Sigmoid colon (tissue), 7 donors: ENCODE data around the gene ROPN1B. TPM values are rescaled to one million over a fixed set of nuclear protein-coding genes. Genes with fewer than 3 reads are reported as not detected.
"Not testable (repeated sequence)": the region's sequence is repeated elsewhere in the genome, so short reads cannot be mapped to it uniquely, and the experiment has no call there.

Source experiments
- DNase-seq: peaks from one replicate; pipeline ENCODE4 v3.0.0-alpha.2; 2019
- H3K27ac ChIP-seq, 4 donors: fragments of 200-600 bp; sonication (generic); one replicate each; pipeline ENCODE4 v1.5.1; 2016 to 2019; ENCODE audit warnings: mild to moderate bottlenecking in 1 of 4
- H3K27me3 ChIP-seq, 3 donors: fragments of 200-600 bp; sonication (generic); one replicate each; pipeline ENCODE4 v1.5.1; 2019; ENCODE audit warnings: mild to moderate bottlenecking in 1 of 3
- H3K36me3 ChIP-seq, 4 donors: fragments of 200-600 bp; sonication (generic); one replicate each; pipeline ENCODE4 v1.5.1; 2016 to 2019
- H3K4me1 ChIP-seq, 4 donors: fragments of 200-600 bp; sonication (generic); one replicate each; pipeline ENCODE4 v1.5.1; 2017 to 2019
- H3K4me3 ChIP-seq, 4 donors: fragments of 200-600 bp; sonication (generic); one replicate each; pipeline ENCODE4 v1.5.1; 2017 to 2019; ENCODE audit warnings: mild to moderate bottlenecking in 2 of 4, moderate library complexity in 1 of 4
- H3K9me3 ChIP-seq, 4 donors: fragments of 200-600 bp in 3 of 4; sonication (generic) in 3 of 4; one replicate each; pipeline versions ENCODE4 v1.5.1 to v1.6.1; 2013 to 2019
- EP300 ChIP-seq, 4 donors: sonication (generic); formaldehyde crosslinking; IDR thresholded peaks; one replicate each; pipeline ENCODE4 v1.6.1; 2017; ENCODE audit warnings: antibody characterized with exemption in 4 of 4
- POLR2A ChIP-seq, 2 donors: fragments of 450-650 bp; IDR thresholded peaks; one replicate each; pipeline ENCODE4 v1.6.1; 2016; ENCODE audit warnings: antibody characterized with exemption in 2 of 2, mild to moderate bottlenecking in 2 of 2, moderate library complexity in 2 of 2
- POLR2AphosphoS5 ChIP-seq, 4 donors: sonication (generic); formaldehyde crosslinking; IDR thresholded peaks; one replicate each; pipeline ENCODE4 v1.6.1; 2017; ENCODE audit warnings: antibody characterized with exemption in 4 of 4
- WGBS, 2 donors: extraction: QIAGEN DNeasy Blood & Tissue Kit; methylation state at CpG; one replicate each; pipeline ENCODE4 v1.1.7; 2013; 5-methylcytosine and 5-hydroxymethylcytosine counted together
- intact Hi-C: fragments of 100-400 bp; cut with DNase I; formaldehyde crosslinking; loops from one replicate; pipeline ENCODE4 v1.15.1; 2023
- polyA plus RNA-seq, 3 donors: library from polyadenylated mRNA; stranded (reverse); fragments of 200-250 nt; gene quantifications; one replicate each; pipeline ENCODE4 v1.2.3, GENCODE V29; 2013
- total RNA-seq, 4 donors: library from RNA; depleted of rRNA; stranded (reverse); fragments of >200 nt; gene quantifications; one replicate each; pipeline ENCODE4 v1.1.0, GENCODE V29; 2016
- TF ChIP-seq, protein P1 (sequence below), 4 experiments: fragments of 450-650 bp in 3 of 4; fragments of 200-600 bp in 1 of 4; IDR thresholded peaks; one replicate each; pipeline ENCODE4 v1.5.1; 2016 to 2019; ENCODE audit warnings: antibody characterized with exemption in 4 of 4, mild to moderate bottlenecking in 3 of 4, moderate library complexity in 2 of 4
- donor health status: healthy with polysubstance abuse.
- donor health status: Bipolar disorder and iron deficiency.
- donor health status: healthy.

Gene ROPN1B
- total and polyA plus RNA-seq, 7 donors: 0.06 to 1.1 TPM; not detected in 5

DNA sequence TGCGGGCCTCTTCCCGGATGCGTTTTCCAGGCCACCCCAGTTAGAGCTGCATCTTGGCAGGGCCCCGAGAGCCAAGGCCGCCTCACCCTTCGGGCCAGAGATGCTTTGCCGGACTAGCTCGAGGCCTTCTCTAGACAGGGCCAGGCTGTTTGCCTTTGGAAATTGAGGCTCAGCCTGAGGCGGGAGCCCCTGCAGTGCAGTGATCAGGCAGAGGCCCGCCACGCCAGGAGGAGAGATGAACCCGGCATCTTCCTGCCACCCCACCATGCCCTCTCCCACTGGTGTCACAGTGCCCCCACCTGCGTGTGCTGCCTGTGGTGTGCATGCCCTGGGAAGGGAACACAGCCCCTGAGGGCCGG lies 8.9 kb upstream of the ROPN1B start:
- peaks cover 0 to 34% (median 19%) of the 10 kb centered on the region in 3 donors for H3K27me3 ChIP-seq
- WGBS, 2 donors: 93 to 96% methylated on average over 14 of the region's 14 CpGs
- intact Hi-C loops: no loop called here
- H3K4me3 ChIP-seq: no peak overlapping the region
- no peak overlapping the region for H3K27ac ChIP-seq
- TF ChIP-seq POLR2A (IDR thresholded peaks at IDR 0.05): no peak
- TF ChIP-seq POLR2AphosphoS5 (IDR thresholded peaks at IDR 0.05): no peak
- no peak for TF ChIP-seq EP300 (IDR thresholded peaks at IDR 0.05)
- TF ChIP-seq, protein P1, sequence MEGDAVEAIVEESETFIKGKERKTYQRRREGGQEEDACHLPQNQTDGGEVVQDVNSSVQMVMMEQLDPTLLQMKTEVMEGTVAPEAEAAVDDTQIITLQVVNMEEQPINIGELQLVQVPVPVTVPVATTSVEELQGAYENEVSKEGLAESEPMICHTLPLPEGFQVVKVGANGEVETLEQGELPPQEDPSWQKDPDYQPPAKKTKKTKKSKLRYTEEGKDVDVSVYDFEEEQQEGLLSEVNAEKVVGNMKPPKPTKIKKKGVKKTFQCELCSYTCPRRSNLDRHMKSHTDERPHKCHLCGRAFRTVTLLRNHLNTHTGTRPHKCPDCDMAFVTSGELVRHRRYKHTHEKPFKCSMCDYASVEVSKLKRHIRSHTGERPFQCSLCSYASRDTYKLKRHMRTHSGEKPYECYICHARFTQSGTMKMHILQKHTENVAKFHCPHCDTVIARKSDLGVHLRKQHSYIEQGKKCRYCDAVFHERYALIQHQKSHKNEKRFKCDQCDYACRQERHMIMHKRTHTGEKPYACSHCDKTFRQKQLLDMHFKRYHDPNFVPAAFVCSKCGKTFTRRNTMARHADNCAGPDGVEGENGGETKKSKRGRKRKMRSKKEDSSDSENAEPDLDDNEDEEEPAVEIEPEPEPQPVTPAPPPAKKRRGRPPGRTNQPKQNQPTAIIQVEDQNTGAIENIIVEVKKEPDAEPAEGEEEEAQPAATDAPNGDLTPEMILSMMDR (IDR thresholded peaks at IDR 0.05): no peak
- H3K36me3 ChIP-seq: no peaks in the 10 kb centered on the region
- no peaks in the 10 kb centered on the region for H3K9me3 ChIP-seq
- DNase-seq: no peak
- peaks cover 0 to 3% (median 0%) of the 10 kb centered on the region in 4 donors for H3K4me1 ChIP-seq

DNA sequence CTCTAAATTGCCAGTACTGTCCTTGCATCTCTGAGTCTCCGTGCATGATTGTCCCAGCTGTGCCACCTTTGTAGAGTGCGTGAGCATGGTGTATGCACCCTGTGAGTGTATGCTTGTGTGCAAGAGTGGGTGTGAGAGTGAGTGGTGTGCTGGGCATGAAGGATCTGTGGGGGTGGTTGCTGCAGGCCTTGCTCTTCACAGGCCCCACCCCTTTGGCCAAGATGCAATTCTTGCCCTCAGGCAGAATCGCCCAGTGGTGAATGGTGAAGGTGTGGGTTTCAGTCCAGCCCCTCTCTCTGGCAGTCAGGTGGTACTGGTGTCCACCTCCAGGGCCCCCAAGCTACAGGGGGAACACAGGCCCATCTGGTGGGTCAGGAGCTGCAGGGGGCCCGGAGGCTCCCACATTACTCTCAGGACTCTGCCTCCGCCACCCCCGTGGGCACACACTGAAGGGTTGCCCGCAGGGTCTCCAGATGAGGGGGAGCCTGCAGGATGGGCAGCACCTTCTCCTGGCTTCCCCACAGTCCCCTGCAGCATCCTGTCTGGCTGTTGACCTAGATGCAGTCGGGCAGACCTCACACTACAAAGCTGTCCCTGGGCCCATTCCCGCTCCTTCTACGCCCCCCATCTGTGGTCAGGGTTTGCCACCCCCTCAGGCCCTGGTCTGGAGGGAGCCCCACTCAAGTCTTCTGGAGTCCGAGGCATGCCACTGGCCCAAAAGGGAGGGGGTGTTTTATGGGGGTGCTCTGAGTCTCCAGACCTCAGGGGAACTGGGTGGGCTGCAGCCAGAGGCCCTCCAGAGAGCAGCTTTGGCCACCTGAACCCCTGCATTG lies 8.3 kb upstream of the ROPN1B start:
- peaks cover 0 to 34% (median 19%) of the 10 kb centered on the region in 3 donors for H3K27me3 ChIP-seq
- TF ChIP-seq, protein P1 (IDR thresholded peaks at IDR 0.05): no peak
- no peak for TF ChIP-seq EP300 (IDR thresholded peaks at IDR 0.05)
- no peak for TF ChIP-seq POLR2A (IDR thresholded peaks at IDR 0.05)
- TF ChIP-seq POLR2AphosphoS5 (IDR thresholded peaks at IDR 0.05): no peak
- no peak for DNase-seq
- H3K4me1 ChIP-seq: peaks cover 0 to 3% (median 0%) of the 10 kb centered on the region in 4 donors
- 85 to 90% methylated on average over 11 of the region's 11 CpGs for WGBS, 2 donors
- no peaks in the 10 kb centered on the region for H3K9me3 ChIP-seq
- intact Hi-C loops: no loop called here
- H3K4me3 ChIP-seq: no peak overlapping the region
- no peaks in the 10 kb centered on the region for H3K36me3 ChIP-seq
- no peak overlapping the region for H3K27ac ChIP-seq

DNA sequence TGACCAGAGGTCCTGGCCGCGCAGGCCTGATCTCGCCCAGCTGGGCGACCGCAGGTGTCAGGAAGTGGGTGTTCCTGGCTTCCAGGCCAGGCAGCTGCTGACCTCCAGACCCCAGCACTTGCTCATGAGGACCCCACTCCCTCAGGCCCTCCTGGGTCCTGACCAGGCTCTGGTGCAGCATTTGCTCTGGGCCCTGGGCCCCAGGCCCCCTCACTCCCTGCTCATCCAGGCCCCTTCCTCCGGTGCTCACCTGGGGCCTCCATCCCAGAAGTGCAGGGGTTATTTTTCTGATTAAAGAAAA lies 7.7 kb upstream of the ROPN1B start:
- WGBS, 2 donors: 79 to 94% methylated on average over 6 of the region's 6 CpGs
- peaks cover 0 to 3% (median 0%) of the 10 kb centered on the region in 4 donors for H3K4me1 ChIP-seq
- TF ChIP-seq EP300 (IDR thresholded peaks at IDR 0.05) (no peak), POLR2AphosphoS5 (IDR thresholded peaks at IDR 0.05) (no peak), POLR2A (IDR thresholded peaks at IDR 0.05) (no peak)
- TF ChIP-seq, protein P1 (IDR thresholded peaks at IDR 0.05): no peak
- H3K36me3 ChIP-seq: no peaks in the 10 kb centered on the region
- DNase-seq: no peak
- intact Hi-C loops: no loop called here
- peaks cover 0 to 34% (median 19%) of the 10 kb centered on the region in 3 donors for H3K27me3 ChIP-seq
- no peak overlapping the region for H3K4me3 ChIP-seq
- H3K27ac ChIP-seq: no peak overlapping the region
- no peaks in the 10 kb centered on the region for H3K9me3 ChIP-seq

DNA sequence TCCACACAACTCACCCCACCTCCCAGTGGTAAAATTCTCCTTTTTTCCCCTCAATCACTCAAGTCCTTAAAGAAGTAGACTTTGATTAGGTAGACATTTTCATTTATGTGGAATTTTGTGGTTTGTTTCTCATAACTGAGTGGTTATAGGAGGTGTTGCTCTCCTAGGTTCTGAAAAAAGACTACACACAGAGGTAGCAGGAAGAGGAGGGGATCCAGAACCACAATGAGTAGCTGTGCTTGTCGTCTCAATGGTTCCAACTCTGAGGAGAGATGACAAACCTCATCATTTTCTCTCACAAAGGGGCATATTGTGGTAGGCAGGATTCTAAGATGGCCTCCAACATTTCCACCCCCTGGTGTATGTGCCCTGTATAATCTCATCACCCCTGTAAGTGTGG lies 5.1 kb upstream of the ROPN1B start:
- H3K4me3 ChIP-seq, H3K9me3 ChIP-seq, H3K4me1 ChIP-seq, H3K36me3 ChIP-seq, DNase-seq, H3K27ac ChIP-seq, intact Hi-C loops: not testable (repeated sequence)
- WGBS, 2 donors: 43 to 74% methylated on average over 1 of the region's 1 CpG
- peaks cover 0 to 14% (median 8%) of the 10 kb centered on the region in 3 donors for H3K27me3 ChIP-seq

DNA sequence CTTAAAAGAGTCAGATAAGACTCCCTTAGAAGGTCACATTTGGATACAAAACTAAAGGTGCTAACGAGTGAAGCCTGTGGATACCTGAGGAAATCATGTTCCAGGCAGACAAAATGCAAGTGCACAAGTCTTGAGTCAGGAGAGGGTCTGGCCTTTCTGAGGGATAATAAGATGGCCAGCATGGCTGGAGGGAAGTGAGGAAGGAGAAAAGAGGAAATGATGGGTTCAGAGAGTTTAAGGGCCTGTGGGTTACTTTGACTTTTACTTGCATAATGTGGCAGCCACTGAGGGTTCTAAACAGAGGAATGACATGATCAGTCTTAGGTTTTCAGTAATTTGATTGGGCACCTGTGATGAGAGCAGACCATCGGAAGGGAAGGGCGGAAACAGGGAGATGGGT lies 3.5 kb upstream of the ROPN1B start:
- 93 to 96% methylated on average over 3 of the region's 3 CpGs for WGBS, 2 donors
- H3K36me3 ChIP-seq: no peaks in the 10 kb centered on the region
- DNase-seq: no peak

More for the DNA sequence above, 3.5 kb upstream of the ROPN1B start:
- H3K27ac ChIP-seq: no peak overlapping the region
- intact Hi-C loops: no loop called here
- H3K4me1 ChIP-seq: no peaks in the 10 kb centered on the region
- peaks cover 0 to 4% (median 0%) of the 10 kb centered on the region in 3 donors for H3K27me3 ChIP-seq
- no peak overlapping the region for H3K4me3 ChIP-seq
- TF ChIP-seq EP300 (IDR thresholded peaks at IDR 0.05): no peak
- TF ChIP-seq POLR2A (IDR thresholded peaks at IDR 0.05): no peak
- TF ChIP-seq POLR2AphosphoS5 (IDR thresholded peaks at IDR 0.05): no peak
- TF ChIP-seq, protein P1 (IDR thresholded peaks at IDR 0.05): no peak
- H3K9me3 ChIP-seq: no peaks in the 10 kb centered on the region
